T-cell (primary cell): ENCODE results near the gene DTX2. TPM values are rescaled to one million over a fixed set of nuclear protein-coding genes. Genes with fewer than 3 reads are reported as not detected.
"Not testable (repeated sequence)": the region's sequence is repeated elsewhere in the genome, so short reads cannot be mapped to it uniquely, and the experiment has no call there.

Source experiments
- ATAC-seq, 4 experiments: fragments of 200-7000 bp in 3 of 4; fragments of 150-1000 bp in 1 of 4; cut with Tn5 transposase; replicated peaks in 1 of 4; 1 replicate in 3 of 4; 2 replicates in 1 of 4; pipeline ENCODE4 v1.10.0; 2021; ENCODE audit warnings: moderate library complexity in 3 of 4, mild to moderate bottlenecking in 2 of 4, moderate number of reproducible peaks in 1 of 4
- CTCF ChIA-PET, 2 donors: fragments of 300-600 bp; sonication (Branson Sonifier 250); formaldehyde crosslinking; loops; one replicate each; lab custom pipeline; 2022; ENCODE audit warnings: antibody characterized with exemption in 2 of 2; lab: Charles Lee
- POLR2A ChIA-PET, 2 donors: fragments of 300-600 bp; sonication (Branson Sonifier 250); formaldehyde crosslinking; loops; one replicate each; lab custom pipeline; 2022; ENCODE audit warnings: antibody characterized with exemption in 2 of 2; lab: Charles Lee
- DNase-seq, 35 experiments: peaks; one replicate each; pipeline versions ENCODE4 v3.0.0 to v3.0.0-alpha.2; 2013 to 2023
- H3K27ac ChIP-seq: one replicate; pipeline ENCODE4 v1.5.1; 2013; ENCODE audit warnings: low read length
- H3K27me3 ChIP-seq, 2 experiments: replicated peaks in 1 of 2; 1 replicate in 1 of 2; 2 replicates in 1 of 2; pipeline versions ENCODE4 v1.6.1 to v1.7.0; 2013; ENCODE audit warnings: low read length in 1 of 2, mixed read lengths in 1 of 2; ENCODE audit not compliant: control insufficient read depth in 2 of 2, insufficient read depth in 2 of 2; ENCODE audit errors: extremely low read depth in 1 of 2
- H3K36me3 ChIP-seq, 2 donors: 1 replicate in 1 of 2; 2 replicates in 1 of 2; pipeline versions ENCODE4 v1.6.1 to v1.7.0; 2013; ENCODE audit warnings: low read length in 1 of 2; ENCODE audit not compliant: control insufficient read depth in 2 of 2, insufficient read depth in 1 of 2; ENCODE audit errors: extremely low read depth in 1 of 2
- H3K4me1 ChIP-seq, 2 experiments: 1 replicate in 1 of 2; 2 replicates in 1 of 2; pipeline versions ENCODE4 v1.6.1 to v1.7.0; 2013; ENCODE audit warnings: low read length in 2 of 2, mixed read lengths in 1 of 2; ENCODE audit not compliant: insufficient read depth in 2 of 2, control insufficient read depth in 1 of 2; ENCODE audit errors: extremely low read depth in 1 of 2
- H3K4me3 ChIP-seq, 2 donors: 1 replicate in 1 of 2; 2 replicates in 1 of 2; pipeline versions ENCODE4 v1.5.1 to v1.7.0; 2013; ENCODE audit warnings: mild to moderate bottlenecking in 2 of 2, low read length in 1 of 2, moderate library complexity in 1 of 2; ENCODE audit not compliant: control insufficient read depth in 1 of 2; ENCODE audit errors: extremely low read depth in 1 of 2
- H3K9me3 ChIP-seq: 2 replicates; pipeline ENCODE4 v1.7.0; 2013
- H3K27ac Mint-ChIP-seq, 2 donors: one replicate each; pipeline ENCODE4 v1.8.0; 2020 to 2021; ENCODE audit warnings: mild to moderate bottlenecking in 2 of 2, mixed read lengths in 2 of 2
- H3K27me3 Mint-ChIP-seq, 2 donors: one replicate each; pipeline ENCODE4 v1.8.0; 2021 to 2022; ENCODE audit warnings: mixed read lengths in 2 of 2
- H3K36me3 Mint-ChIP-seq: one replicate; pipeline ENCODE4 v1.8.0; 2021; ENCODE audit warnings: mixed read lengths
- H3K4me1 Mint-ChIP-seq, 3 donors: one replicate each; pipeline ENCODE4 v1.8.0; 2020 to 2022; ENCODE audit warnings: mixed read lengths in 3 of 3, mild to moderate bottlenecking in 1 of 3
- H3K4me3 Mint-ChIP-seq, 3 donors: one replicate each; pipeline ENCODE4 v1.8.0; 2020 to 2022; ENCODE audit warnings: mild to moderate bottlenecking in 3 of 3, mixed read lengths in 3 of 3, moderate library complexity in 3 of 3
- H3K9me3 Mint-ChIP-seq, 3 donors: one replicate each; pipeline ENCODE4 v1.8.0; 2020 to 2022; ENCODE audit warnings: mixed read lengths in 3 of 3
- WGBS: methylation state at CpG from one replicate; pipeline ENCODE4 v1.1.5; 2013; ENCODE audit warnings: missing lambda C conversion rate; ENCODE audit not compliant: insufficient coverage; 5-methylcytosine and 5-hydroxymethylcytosine counted together
- total RNA-seq, 35 experiments: library from RNA in 6 of 35; stranded (reverse) in 6 of 35; fragments of 120-200 nt in 1 of 35; gene quantifications; one replicate each; pipeline versions ENCODE4 v1.2.1 to v1.2.4 and lab custom pipeline; 2013 to 2026

DTX2 gene
- total RNA-seq, 5 donors from 2014 or later (not counting 1 experiment from before 2014, with no cell fraction given): 29.0 to 56.6 (median 42.3) TPM

DNA sequence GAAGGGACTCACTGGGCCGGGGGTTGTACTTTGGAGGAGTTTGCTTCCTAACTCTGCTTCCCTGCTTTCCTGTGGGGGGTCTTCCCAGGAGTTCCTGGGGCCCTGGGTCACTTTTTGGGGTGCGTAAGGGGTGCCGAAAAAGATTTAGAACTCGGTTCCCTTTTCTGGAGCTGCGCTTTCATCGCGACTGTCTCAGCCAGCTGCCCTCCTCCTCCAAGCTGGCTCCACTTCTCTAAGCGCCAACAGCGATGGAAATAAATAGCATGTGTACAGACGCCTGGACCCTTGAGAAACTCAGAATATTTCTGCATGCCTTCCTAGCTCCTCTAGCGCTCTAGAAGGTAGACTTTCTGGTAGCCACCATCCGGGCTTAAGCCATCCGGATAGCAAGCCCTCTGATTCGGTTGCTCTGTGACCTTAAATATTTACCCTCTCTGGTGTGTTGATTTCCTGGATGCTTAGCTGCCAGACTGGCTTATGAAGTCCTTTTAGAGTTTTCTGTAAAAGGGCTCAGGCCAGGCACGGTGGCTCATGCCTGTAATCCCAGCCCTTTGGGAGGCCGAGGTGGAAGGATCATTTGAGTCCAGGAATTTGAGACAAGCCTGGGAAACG, 868 bp downstream of the DTX2 start:
- H3K4me1 Mint-ChIP-seq, CTCF ChIA-PET, H3K27ac ChIP-seq, H3K4me1 ChIP-seq, H3K27ac Mint-ChIP-seq, H3K27me3 ChIP-seq, H3K4me3 Mint-ChIP-seq, H3K9me3 ChIP-seq, H3K4me3 ChIP-seq, H3K27me3 Mint-ChIP-seq, ATAC-seq, DNase-seq, H3K9me3 Mint-ChIP-seq, H3K36me3 ChIP-seq, POLR2A ChIA-PET, H3K36me3 Mint-ChIP-seq: not testable (repeated sequence)
- no CpG with 5 or more reads among the region's 17 CpGs for WGBS

GRCh38 chr7:76464959-76465358, 3.5 kb downstream of the DTX2 start:
- H3K27me3 Mint-ChIP-seq, ATAC-seq, POLR2A ChIA-PET, H3K4me3 ChIP-seq, H3K27ac Mint-ChIP-seq, DNase-seq, CTCF ChIA-PET, H3K9me3 Mint-ChIP-seq, H3K27ac ChIP-seq, H3K9me3 ChIP-seq, H3K36me3 ChIP-seq, H3K27me3 ChIP-seq, H3K4me3 Mint-ChIP-seq, H3K36me3 Mint-ChIP-seq, H3K4me1 ChIP-seq: not testable (repeated sequence)
- peaks cover 4 to 11% (median 6%) of the 10 kb centered on the region in 3 donors for H3K4me1 Mint-ChIP-seq
- WGBS: 80% methylated on average over 2 of the region's 5 CpGs

- H3K27ac Mint-ChIP-seq, H3K27me3 ChIP-seq, H3K9me3 ChIP-seq, ATAC-seq, H3K36me3 ChIP-seq, DNase-seq, H3K27me3 Mint-ChIP-seq, H3K4me1 ChIP-seq, H3K27ac ChIP-seq, H3K4me3 Mint-ChIP-seq, H3K9me3 Mint-ChIP-seq, H3K36me3 Mint-ChIP-seq, POLR2A ChIA-PET, CTCF ChIA-PET, H3K4me3 ChIP-seq: not testable (repeated sequence)
- WGBS: no CpG with 5 or more reads among the region's 8 CpGs
- H3K4me1 Mint-ChIP-seq: peaks cover 4 to 11% (median 6%) of the 10 kb centered on the region in 3 donors
These were observed 4.4 kb downstream of the DTX2 start for GRCh38 chr7:76465950-76466349.

GRCh38 chr7:76467743-76468404, 6.4 kb downstream of the DTX2 start:
- H3K9me3 Mint-ChIP-seq, H3K4me1 ChIP-seq, ATAC-seq, H3K27me3 Mint-ChIP-seq, H3K4me3 ChIP-seq, H3K9me3 ChIP-seq, POLR2A ChIA-PET, H3K36me3 ChIP-seq, DNase-seq, H3K27me3 ChIP-seq, CTCF ChIA-PET, H3K4me3 Mint-ChIP-seq, H3K36me3 Mint-ChIP-seq, H3K27ac Mint-ChIP-seq, H3K27ac ChIP-seq: not testable (repeated sequence)
- WGBS: 94% methylated on average over 7 of the region's 14 CpGs
- H3K4me1 Mint-ChIP-seq: peaks cover 4 to 11% (median 6%) of the 10 kb centered on the region in 3 donors

GRCh38 chr7:76471556-76472221, 10.2 kb downstream of the DTX2 start:
- CTCF ChIA-PET, H3K4me3 Mint-ChIP-seq, DNase-seq, H3K9me3 Mint-ChIP-seq, H3K4me3 ChIP-seq, ATAC-seq, H3K4me1 ChIP-seq, H3K27ac ChIP-seq, H3K4me1 Mint-ChIP-seq, POLR2A ChIA-PET, H3K36me3 ChIP-seq, H3K27me3 Mint-ChIP-seq, H3K27ac Mint-ChIP-seq, H3K27me3 ChIP-seq, H3K36me3 Mint-ChIP-seq, H3K9me3 ChIP-seq: not testable (repeated sequence)
- 100% methylated on average over 2 of the region's 10 CpGs for WGBS

- H3K36me3 Mint-ChIP-seq, H3K36me3 ChIP-seq, H3K4me1 Mint-ChIP-seq, H3K4me3 ChIP-seq, ATAC-seq, H3K9me3 Mint-ChIP-seq, CTCF ChIA-PET, H3K27ac ChIP-seq, H3K27ac Mint-ChIP-seq, H3K9me3 ChIP-seq, H3K4me1 ChIP-seq, H3K4me3 Mint-ChIP-seq, H3K27me3 Mint-ChIP-seq, POLR2A ChIA-PET, H3K27me3 ChIP-seq, DNase-seq: not testable (repeated sequence)
- no CpG with 5 or more reads among the region's 6 CpGs for WGBS
These were observed 11.6 kb downstream of the DTX2 start for GRCh38 chr7:76473097-76473496.
